Calu3 (cell line): ENCODE measurements around the gene SLC35D1. TPM values are rescaled to one million over a fixed set of nuclear protein-coding genes. Genes with fewer than 3 reads are reported as not detected.

Source experiments
- BruUV-seq: library from RNA; stranded (reverse); fragments of 400-500 nt; replicated peaks from 2 replicates; lab custom pipeline; 2021; lab: Mats Ljungman, UMichigan
- CTCF ChIA-PET: fragments of 300-600 bp; sonication (Branson Sonifier 250); formaldehyde crosslinking; loops from one replicate; lab custom pipeline; 2022; ENCODE audit warnings: antibody characterized with exemption; lab: Charles Lee
- DNase-seq: peaks from one replicate; pipeline ENCODE4 v3.0.0; 2022
- H3K27ac Mint-ChIP-seq: one replicate; pipeline ENCODE4 v1.8.0; 2022; ENCODE audit warnings: mixed read lengths; ENCODE audit not compliant: unreplicated experiment
- H3K27me3 Mint-ChIP-seq: one replicate; pipeline ENCODE4 v1.8.0; 2022; ENCODE audit warnings: mixed read lengths; ENCODE audit not compliant: unreplicated experiment
- H3K36me3 Mint-ChIP-seq: one replicate; pipeline ENCODE4 v1.8.0; 2022; ENCODE audit warnings: mild to moderate bottlenecking, moderate library complexity, mixed read lengths; ENCODE audit not compliant: insufficient read depth, unreplicated experiment
- H3K4me1 Mint-ChIP-seq: one replicate; pipeline ENCODE4 v1.8.0; 2022; ENCODE audit warnings: mild to moderate bottlenecking, low read depth, mixed read lengths; ENCODE audit not compliant: unreplicated experiment
- H3K4me3 Mint-ChIP-seq: one replicate; pipeline ENCODE4 v1.8.0; 2022; ENCODE audit warnings: mild to moderate bottlenecking, low read depth, moderate library complexity, mixed read lengths; ENCODE audit not compliant: unreplicated experiment
- H3K9me3 Mint-ChIP-seq: one replicate; pipeline ENCODE4 v1.8.0; 2022; ENCODE audit warnings: low read depth, mixed read lengths; ENCODE audit not compliant: unreplicated experiment
- intact Hi-C: fragments of 100-400 bp; cut with micrococcal nuclease; formaldehyde crosslinking; loops from one replicate; pipeline ENCODE4 v1.10.0; 2022; ENCODE audit not compliant: unreplicated experiment
- total RNA-seq: library from RNA; stranded (reverse); gene quantifications from 2 replicates; pipeline ENCODE4 v1.2.3, GENCODE V29; 2022
- TF ChIP-seq, protein P1 (sequence below): fragments of 200-600 bp; IDR thresholded peaks from one replicate; pipeline ENCODE4 v1.8.0; 2022; ENCODE audit warnings: antibody characterized with exemption; ENCODE audit not compliant: unreplicated experiment

The SLC35D1 gene
- total RNA-seq, 1 experiment from 2014 or later = 5.4 TPM

DNA sequence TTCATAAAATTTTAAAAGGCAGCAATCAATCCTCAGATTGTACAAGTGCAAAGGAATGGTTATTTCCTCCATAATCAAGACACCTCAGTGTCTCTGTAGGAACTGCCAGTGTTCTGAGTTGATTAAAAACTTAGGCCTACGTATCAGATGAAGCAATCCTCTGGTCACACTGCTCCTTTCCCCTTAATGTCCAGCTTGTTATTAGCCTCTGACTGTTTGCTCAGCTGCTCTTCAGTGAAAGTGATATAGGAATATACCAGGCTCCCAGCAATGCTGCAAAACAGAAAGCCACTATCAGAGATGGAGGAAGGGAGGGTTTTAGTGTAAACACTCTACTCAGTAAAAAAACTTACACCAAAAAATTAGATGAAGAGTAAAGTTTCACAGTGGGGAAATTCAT is 49.8 kb downstream of the SLC35D1 start:
- Mint-ChIP-seq H3K4me1 (no peaks in the 10 kb centered on the region), H3K36me3 (no peaks in the 10 kb centered on the region), H3K27ac (no peak overlapping the region), H3K9me3 (no peaks in the 10 kb centered on the region), H3K27me3 (no peaks in the 10 kb centered on the region), H3K4me3 (no peak overlapping the region)
- TF ChIP-seq, protein P1, sequence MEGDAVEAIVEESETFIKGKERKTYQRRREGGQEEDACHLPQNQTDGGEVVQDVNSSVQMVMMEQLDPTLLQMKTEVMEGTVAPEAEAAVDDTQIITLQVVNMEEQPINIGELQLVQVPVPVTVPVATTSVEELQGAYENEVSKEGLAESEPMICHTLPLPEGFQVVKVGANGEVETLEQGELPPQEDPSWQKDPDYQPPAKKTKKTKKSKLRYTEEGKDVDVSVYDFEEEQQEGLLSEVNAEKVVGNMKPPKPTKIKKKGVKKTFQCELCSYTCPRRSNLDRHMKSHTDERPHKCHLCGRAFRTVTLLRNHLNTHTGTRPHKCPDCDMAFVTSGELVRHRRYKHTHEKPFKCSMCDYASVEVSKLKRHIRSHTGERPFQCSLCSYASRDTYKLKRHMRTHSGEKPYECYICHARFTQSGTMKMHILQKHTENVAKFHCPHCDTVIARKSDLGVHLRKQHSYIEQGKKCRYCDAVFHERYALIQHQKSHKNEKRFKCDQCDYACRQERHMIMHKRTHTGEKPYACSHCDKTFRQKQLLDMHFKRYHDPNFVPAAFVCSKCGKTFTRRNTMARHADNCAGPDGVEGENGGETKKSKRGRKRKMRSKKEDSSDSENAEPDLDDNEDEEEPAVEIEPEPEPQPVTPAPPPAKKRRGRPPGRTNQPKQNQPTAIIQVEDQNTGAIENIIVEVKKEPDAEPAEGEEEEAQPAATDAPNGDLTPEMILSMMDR = no peak
- DNase-seq = no peak
- BruUV-seq = no TSS peak
- CTCF ChIA-PET = no interaction called here
- intact Hi-C loops = no loop called here

DNA sequence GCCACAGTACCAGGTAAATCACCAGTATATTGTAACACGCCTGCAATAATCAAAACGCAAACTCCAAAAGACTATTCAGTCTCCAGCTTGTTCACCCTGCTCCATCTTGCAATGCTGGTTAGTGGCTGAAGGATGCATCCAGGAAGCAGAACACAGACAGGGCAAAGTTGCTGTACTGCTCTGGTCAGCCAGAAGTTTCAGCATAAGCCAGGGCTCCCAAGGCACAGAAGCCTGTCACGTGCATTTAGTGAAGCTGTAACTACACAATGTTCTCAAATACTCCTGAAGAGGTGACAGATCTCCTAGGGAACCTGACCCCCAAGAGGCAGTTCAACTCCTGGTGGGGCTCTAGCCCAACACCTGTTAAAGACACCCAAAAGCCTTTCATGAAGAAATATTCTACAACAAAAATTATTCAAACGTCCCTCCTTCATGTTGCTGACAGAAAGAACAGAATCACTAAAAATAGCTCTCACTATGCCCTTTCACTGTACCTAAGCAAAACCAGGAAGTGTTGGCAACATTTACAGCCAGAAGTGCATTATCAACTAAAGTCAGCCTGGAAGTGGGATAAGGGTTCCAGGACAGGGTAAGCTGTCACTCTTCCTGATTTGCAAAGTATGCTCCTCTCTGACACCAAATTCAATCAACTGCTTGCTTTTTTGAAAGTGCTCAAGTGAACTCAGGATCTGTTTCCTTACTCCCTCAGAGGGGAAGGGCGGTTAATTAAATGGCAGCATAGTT is 52.1 kb downstream of the SLC35D1 start:
- TF ChIP-seq, protein P1 = no peak
- intact Hi-C loops = no loop called here
- no peak for DNase-seq
- H3K4me3 Mint-ChIP-seq = no peak overlapping the region
- no peak overlapping the region for H3K27ac Mint-ChIP-seq
- H3K27me3 Mint-ChIP-seq = no peaks in the 10 kb centered on the region
- CTCF ChIA-PET = interaction anchor here (1.7 kb wide), 1 partner anchor 147 kb away, joined by 5 read pairs; no protein-coding TSS in a partner anchor
- no peaks in the 10 kb centered on the region for H3K36me3 Mint-ChIP-seq
- BruUV-seq = no TSS peak
- no peaks in the 10 kb centered on the region for H3K4me1 Mint-ChIP-seq
- no peaks in the 10 kb centered on the region for H3K9me3 Mint-ChIP-seq

- no peaks in the 10 kb centered on the region for H3K27me3 Mint-ChIP-seq
- BruUV-seq = no TSS peak
- no peaks in the 10 kb centered on the region for H3K36me3 Mint-ChIP-seq
- H3K4me3 Mint-ChIP-seq = no peak overlapping the region
- DNase-seq = no peak
- intact Hi-C loops = loop anchor here (5.0 kb wide), 3 partner anchors 52 to 502 kb away; partner anchors contain the start of gene SLC35D1
- H3K4me1 Mint-ChIP-seq = no peaks in the 10 kb centered on the region
- H3K9me3 Mint-ChIP-seq = no peaks in the 10 kb centered on the region
- CTCF ChIA-PET = interaction anchor here (0.7 kb wide), 2 partner anchors 97 to 154 kb away, joined by 4 read pairs; no protein-coding TSS in a partner anchor
- TF ChIP-seq, protein P1 = no peak
- H3K27ac Mint-ChIP-seq = no peak overlapping the region
Measured at GRCh38 chr1:66999640-67000400, 54.1 kb downstream of the SLC35D1 start.

- intact Hi-C loops = loop anchor here (5.0 kb wide), 3 partner anchors 53 to 503 kb away; partner anchors contain the start of gene SLC35D1
- CTCF ChIA-PET = interaction anchor here (0.7 kb wide), 1 partner anchor 155 kb away, joined by 4 read pairs; no protein-coding TSS in a partner anchor
Measured at GRCh38 chr1:66998972-66999371, 55.0 kb downstream of the SLC35D1 start.

More at GRCh38 chr1:66998972-66999371, 55.0 kb downstream of the SLC35D1 start:
- H3K36me3 Mint-ChIP-seq = no peaks in the 10 kb centered on the region
- no peak overlapping the region for H3K4me3 Mint-ChIP-seq
- H3K9me3 Mint-ChIP-seq = no peaks in the 10 kb centered on the region
- no peak for DNase-seq
- BruUV-seq = no TSS peak
- H3K27ac Mint-ChIP-seq = no peak overlapping the region
- no peaks in the 10 kb centered on the region for H3K4me1 Mint-ChIP-seq
- H3K27me3 Mint-ChIP-seq = no peaks in the 10 kb centered on the region
- TF ChIP-seq, protein P1 = no peak
